ENCODE measurements around the gene TMEM43. TPM values are rescaled to one million over a fixed set of nuclear protein-coding genes. Genes with fewer than 3 reads are reported as not detected.

Gene TMEM43
- total and polyA plus RNA-seq, 2 of the 13 experiments (the other 11 are each of a cell fraction or from before 2014, with no cell fraction given): 48.9 to 50.5 TPM

- TF ChIP-seq ZUFSP (CRISPR knock-in tag; IDR thresholded peaks at IDR 0.05; ENCODE audit: borderline replicate concordance): no peak
- no peak for TF ChIP-seq ZNF143 (CRISPR knock-in tag; IDR thresholded peaks at IDR 0.05)
- TF ChIP-seq PREB (CRISPR knock-in tag; IDR thresholded peaks at IDR 0.05): no peak
- TF ChIP-seq FOXK2 (IDR thresholded peaks at IDR 0.05): peak; percentile 52; the same call in 1 of the 2 replicates
- TF ChIP-seq TRIM22 (IDR thresholded peaks at IDR 0.05): no peak
- no peak for TF ChIP-seq ZNF607 (CRISPR knock-in tag; IDR thresholded peaks at IDR 0.05; ENCODE audit: borderline replicate concordance)
- TF ChIP-seq JDP2 (CRISPR knock-in tag; IDR thresholded peaks at IDR 0.05; ENCODE audit: borderline replicate concordance): no peak
- TF ChIP-seq ZNF260 (CRISPR knock-in tag; IDR thresholded peaks at IDR 0.05; ENCODE audit: borderline replicate concordance, low read depth): no peak
- TF ChIP-seq MXD3 (CRISPR knock-in tag; IDR thresholded peaks at IDR 0.05): no peak
- TF ChIP-seq ZNF841 (CRISPR knock-in tag; IDR thresholded peaks at IDR 0.05; ENCODE audit: borderline replicate concordance): no peak
- no peak for TF ChIP-seq NFE2 (CRISPR knock-in tag; IDR thresholded peaks at IDR 0.05)
- TF ChIP-seq CENPBD1 (CRISPR knock-in tag; IDR thresholded peaks at IDR 0.05; ENCODE audit: borderline replicate concordance, low read depth): no peak
- no peak for TF ChIP-seq TBL1XR1 (IDR thresholded peaks at IDR 0.05; ENCODE audit: borderline replicate concordance, low read length, partially characterized antibody)
- TF ChIP-seq ZIK1 (CRISPR knock-in tag; IDR thresholded peaks at IDR 0.05; ENCODE audit: borderline replicate concordance, low read depth): no peak
- no peak for TF ChIP-seq MLX (CRISPR knock-in tag; IDR thresholded peaks at IDR 0.05)
- no peak for TF ChIP-seq NFKB2 (CRISPR knock-in tag; IDR thresholded peaks at IDR 0.05; ENCODE audit: borderline replicate concordance)
- TF ChIP-seq FOXP4 (CRISPR knock-in tag; IDR thresholded peaks at IDR 0.05): no peak
- no peak for TF ChIP-seq ARNT2 (CRISPR knock-in tag; IDR thresholded peaks at IDR 0.05; ENCODE audit: low read depth)
- peak; percentile 32 for TF ChIP-seq HNRNPLL (IDR thresholded peaks at IDR 0.05; ENCODE audit: low read depth, low read length, poor library complexity, severe bottlenecking)
- no peak for TF ChIP-seq ZNF33A (CRISPR knock-in tag; IDR thresholded peaks at IDR 0.05; ENCODE audit: borderline replicate concordance)
- no peak for TF ChIP-seq PRMT3 (CRISPR knock-in tag; IDR thresholded peaks at IDR 0.05; ENCODE audit: borderline replicate concordance, low read depth)
- peak; percentile 87 for TF ChIP-seq MAX (IDR thresholded peaks at IDR 0.05)
- TF ChIP-seq NFYB (CRISPR knock-in tag; IDR thresholded peaks at IDR 0.05): no peak
- no peak for TF ChIP-seq SMARCE1 (IDR thresholded peaks at IDR 0.05; ENCODE audit: borderline replicate concordance)
Observed at GRCh38 chr3:14124223-14124614, 633 bp upstream of the TMEM43 start (continued).
